ENCODE measurements around the gene TPMT.
"Not testable (repeated sequence)": the region's sequence is repeated elsewhere in the genome, so short reads cannot be mapped to it uniquely, and the experiment has no call there.

Gene TPMT
- total RNA-seq = 6.2 reads per million, percentile 23 among the genes with 10 or more reads in this experiment

DNA sequence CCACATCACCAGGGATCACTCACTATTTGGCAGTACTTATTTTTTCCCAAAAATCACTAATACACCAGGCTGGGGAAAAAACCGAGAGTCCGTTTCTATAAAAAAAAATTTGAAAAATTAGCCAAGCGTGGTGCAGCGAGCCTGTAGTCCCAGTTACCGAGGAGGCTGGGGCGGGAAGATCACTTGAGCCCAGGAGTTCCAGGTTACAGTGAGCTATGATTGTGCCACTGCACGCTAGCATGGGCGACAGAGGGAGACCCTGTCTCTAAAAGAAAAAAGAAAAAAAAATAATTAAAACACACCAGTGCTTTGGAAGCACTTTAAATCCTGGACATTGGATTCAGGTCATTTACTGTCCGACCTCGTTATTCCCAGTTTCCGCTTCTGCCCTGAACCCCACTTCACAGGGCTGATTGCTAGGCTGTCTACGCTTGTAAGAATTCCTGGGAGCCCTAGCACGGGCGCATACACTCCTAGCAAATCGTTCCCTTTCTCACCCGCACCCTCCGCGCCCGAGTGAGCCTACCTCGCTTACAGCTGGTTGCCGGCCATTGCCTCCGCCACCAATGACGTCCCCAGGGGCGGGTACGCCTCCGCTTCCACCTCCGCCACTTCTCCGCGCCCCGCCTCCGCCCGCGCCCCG, at the start of gene TPMT:
Gene TPMT (minus strand): TSS at position 571 of the 643 bp plus-strand sequence. CDS start 5,950 bp downstream, outside the sequence.
- no peak for DNase-seq

DNA sequence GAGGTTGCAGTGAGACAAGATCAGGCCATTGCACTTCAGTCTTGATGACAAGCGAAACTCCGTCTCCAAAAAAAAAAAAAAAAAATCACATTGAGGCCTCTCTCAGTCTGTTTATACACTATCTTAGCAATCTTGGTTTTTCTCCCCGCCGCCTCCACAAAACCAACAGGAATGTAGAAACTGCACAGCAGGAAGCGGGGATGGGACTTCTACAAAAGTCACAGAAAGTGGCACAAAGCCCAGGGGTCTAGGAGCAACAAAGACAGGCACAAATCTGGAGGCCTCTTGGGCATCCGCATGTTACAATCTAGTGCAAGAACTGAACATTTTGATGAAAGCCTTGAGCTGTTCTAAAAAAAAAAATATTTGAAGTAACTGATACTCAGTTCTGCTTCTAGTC, 48.9 kb upstream of the TPMT start:
- DNase-seq = no peak

DNA sequence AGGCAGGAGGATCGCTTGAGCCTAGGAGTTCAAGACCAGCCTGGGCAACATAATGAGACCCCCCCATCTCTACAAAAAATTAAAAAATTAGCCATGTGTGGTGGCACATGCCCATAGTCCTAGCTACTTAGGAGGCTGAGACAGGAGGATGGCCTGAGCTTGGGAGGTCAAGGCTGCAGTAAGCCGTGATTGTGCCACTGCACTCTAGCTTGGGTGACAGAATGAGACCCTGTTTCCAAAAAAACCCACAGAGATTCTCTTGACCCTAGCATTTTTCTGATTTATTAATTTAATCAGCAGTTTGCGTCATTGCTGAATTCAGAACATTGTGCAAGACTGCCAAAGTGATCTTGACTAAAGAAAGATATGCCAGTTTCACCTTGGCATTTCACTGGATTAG, 37.1 kb upstream of the TPMT start:
- no peak for DNase-seq

DNA sequence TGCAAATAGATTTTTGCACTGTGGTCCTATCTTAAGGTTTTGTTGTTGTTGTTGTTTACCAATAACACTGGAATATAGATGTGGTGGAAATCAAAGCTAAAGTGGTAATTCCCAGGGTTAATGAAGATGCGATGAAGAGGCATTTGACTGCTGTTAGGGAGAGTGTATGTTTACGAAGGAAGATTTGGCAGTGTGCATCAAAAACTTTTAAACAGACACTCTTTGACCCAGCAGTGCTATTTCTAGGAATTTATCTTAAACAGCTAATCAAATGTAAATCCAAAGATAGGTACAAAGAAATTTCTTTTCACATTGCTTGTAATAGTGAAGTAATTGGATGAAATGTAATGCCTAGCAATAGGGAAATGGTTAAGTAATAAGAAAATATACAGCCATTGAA, 34.3 kb upstream of the TPMT start:
- no peak for DNase-seq

DNA sequence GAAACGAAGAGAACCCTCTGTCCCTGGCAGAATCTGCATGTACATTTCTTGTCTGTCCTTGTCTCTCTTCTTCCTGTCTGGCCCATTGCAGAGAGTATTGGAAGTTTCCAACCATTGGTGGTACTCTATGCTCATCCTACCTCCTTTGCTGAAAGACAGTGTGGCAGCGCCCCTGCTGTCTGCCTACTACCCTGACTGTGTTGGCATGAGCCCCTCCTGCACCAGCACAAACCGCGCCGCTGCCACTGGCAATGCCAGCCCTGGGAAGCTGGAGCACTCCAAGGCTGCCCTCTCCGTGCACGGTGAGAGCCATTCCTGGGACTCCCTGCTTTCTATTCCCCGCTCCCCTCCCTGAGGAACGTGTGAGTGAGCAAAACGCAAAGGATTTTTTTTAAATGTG, 32.8 kb upstream of the TPMT start:
- DNase-seq = no peak

DNA sequence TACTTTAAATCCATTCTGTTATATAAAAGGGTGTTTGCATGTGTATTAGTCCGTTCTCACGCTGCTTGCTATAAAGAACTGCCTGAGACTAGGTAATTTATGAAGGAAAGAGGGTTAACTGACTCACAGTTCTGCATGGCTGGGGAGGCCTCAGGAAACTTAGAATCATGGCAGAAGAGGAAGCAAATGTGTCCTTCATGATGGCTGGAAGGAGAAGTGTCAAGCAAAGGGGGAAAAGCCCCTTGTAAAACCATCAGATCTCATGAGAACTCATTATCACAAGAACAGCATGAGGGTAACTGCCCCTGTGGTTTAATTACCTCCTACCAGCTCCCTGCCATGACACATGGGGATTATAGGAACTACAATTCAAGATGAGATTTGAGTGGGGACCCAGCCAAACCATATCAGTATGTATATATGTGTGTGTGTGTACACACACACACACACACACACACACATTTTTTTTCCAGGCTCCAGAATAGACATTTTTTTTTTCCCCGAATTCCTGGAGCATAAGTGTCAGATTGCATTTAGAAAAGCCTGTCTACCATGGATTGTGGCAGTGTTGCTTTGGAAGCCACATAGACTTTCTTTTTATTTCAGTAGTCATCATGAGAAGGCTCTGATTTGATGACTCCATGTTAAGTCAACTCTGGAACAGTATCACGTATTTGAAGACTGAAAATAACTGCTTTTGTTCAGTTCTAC, 31.8 kb upstream of the TPMT start:
- DNase-seq = no peak

DNA sequence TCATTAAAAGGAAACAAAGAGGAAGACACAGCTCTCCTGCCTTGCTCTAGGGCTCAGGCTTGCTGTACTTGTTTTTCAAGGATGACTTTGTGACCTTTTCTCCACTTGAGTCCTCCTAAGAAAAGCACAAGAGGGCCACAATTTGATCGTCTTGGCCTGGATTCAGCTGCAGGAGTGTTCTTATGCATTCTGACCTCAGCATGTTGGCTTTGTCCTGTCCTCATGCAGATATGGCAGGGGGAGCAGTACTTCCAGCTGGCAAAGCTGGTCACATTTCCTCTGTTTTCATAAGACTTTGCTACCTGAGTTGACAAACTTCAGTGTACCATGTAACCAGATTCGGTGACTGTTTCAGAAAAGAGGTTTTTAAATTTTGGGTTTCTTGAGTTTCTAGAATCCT, 31.2 kb upstream of the TPMT start:
- DNase-seq = no peak

DNA sequence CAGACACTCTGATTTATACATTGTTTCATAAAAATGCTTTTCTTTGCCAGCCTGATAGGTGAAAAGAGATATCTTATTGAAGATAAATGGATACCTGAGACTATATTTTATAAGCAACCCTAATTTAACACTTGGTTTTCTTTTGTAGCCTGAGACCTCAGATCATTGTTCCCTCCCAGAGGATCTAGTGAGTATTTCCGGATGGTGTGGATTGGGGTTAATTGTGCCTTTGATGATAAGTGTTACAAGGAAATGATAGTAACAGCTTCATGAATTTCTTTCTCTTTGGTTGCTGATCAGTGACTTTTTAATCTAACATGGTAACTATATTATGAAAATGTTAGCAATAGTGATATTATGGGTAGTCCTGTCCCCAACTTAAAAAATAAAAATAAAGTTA, 30.7 kb upstream of the TPMT start:
- DNase-seq = no peak

DNA sequence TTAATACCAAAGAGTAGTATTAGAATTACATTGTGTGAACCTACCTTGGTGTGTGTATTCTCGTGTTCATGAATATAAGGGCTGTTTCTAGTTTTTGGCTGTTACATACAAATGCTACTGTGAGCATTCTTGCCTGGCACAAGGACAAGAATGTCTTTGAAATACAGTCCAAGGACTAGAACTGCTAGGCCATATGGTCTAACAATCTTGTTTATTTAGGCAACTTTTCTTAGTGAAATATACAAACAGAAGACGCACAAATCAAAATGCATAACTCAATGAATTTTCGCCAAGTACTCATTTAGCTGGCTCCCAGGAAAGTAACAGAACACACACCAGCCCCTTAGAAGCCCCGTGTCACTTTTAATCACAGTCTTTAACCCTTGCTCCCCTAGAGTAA, 28.9 kb upstream of the TPMT start:
- no peak for DNase-seq

DNA sequence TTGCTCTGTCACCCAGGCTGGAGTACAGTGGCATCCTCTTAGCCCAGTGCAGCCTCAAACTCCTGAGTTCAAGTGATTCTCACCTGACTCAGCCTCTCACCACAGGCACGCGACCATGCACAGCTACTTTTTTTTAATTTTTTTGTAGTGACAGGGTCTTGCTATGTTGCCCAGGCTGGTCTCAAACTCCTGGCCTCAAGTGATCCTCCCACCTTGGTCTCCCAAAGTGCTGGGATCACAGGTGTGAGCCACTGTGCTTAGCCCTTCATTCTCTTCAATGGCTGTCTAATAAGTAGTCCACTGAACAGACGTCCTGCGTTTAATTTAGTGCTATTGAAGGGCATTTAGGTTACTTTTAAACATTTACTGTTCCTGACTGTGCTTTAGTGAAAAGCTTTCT, 27.7 kb upstream of the TPMT start:
- DNase-seq = no peak

DNA sequence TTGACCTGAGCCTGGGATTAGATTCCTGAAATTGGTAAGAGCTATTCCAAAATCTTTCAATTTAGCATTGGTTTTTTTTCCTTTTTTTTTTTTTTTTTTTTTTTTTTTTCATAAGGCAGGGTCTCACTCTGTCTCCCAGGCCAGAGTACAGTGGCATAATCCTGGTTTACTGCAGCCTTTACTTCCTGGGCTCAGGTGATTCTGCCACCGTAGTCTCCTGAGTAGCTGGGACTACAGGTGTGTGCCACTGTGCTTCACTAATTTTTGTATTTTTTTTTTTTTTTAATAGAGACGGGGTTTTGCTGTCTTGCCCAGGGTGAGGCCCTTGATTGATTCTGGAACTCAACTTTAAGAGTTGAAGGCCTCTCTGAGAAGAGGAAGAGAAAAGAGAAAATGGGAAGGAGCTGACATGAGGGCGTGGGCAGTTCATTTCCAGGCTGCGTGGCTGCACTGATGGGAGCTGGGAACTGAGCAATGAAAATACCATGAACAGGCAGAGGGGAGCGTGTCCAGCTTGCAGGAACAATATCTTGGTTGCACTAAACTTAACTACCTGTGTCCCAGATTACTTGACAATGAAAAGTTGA, 25.0 kb upstream of the TPMT start:
- DNase-seq = no peak

DNA sequence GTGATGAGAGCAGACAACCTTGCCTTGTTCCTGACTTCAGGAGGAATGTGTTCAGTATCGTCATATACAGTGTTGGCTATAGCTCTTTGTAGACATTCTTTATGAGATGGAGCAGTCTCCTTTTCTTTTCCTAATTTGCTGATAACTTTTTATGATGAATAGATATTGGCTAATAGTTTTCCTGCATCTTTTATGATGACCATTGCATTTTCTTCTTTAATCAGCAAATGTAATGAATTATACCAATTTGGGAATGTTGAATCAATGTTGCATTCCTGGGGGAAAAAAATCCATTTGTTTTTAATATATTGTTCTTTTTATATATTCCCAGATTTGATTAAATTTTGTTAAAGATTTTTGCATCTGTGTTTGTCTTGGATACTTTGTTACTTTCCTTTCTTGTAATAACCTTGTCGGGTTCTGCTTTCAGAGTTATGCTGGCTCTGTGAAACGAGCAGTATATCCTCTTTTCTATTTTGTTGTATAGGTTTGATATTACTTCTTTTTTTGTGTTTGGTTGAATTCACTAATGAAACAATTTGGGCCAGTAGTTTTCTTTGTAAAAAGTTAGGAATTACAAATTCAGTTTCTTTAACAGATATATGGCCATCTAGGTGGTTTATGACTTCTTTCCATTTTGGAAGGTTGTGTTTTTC, 24.2 kb upstream of the TPMT start:
- no peak for DNase-seq

DNA sequence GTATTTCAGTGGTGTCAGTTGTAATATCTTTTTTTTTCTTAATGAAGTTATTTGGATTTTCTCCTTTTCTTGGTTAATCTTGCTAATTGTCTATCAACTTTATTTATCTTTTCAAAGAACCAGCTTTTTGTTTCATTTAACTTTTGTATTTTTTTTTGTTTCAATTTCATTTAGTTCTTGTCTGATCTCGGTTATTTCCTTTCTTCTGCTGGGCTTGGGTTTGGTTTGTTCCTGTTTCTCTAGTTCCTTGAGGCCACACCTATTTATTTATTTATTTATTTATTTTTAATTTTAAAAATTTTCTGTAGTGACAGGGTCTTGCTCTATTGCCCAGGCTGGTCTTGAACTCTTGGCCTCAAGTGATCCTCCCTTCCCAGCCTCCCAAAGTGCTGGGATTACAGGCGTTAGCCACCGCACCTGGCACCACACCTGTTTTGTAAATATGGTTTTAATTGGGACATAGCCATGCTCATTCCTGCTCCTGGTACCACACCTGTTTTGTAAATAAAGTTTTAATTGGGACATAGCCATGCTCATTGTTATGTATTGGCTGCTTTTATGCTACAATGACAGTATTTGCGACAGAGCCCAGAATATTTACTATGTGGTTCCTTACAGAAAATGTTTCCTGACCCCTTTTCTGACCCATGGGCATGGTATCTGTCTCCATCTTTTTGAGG, 22.5 kb upstream of the TPMT start:
- no peak for DNase-seq

DNA sequence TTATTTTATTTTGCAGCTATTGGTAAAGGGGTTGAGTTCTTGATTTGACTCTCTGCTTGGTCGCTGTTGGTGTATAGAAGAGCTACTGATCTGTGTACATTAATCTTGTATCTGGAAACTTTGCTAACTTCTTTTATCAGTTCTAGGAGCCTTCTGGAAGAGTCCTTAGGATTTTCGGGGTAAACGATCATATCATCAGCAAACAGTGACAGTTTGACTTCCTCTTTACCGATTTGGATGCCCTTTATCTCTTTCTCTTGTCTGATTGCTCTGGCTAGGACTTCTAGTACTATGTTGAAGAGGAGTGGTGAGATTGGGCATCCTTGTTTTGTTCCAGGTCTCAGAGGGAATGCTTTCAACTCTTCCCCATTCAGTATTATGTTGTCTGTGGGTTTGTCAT, 21.3 kb upstream of the TPMT start:
- not testable (repeated sequence) for DNase-seq

DNA sequence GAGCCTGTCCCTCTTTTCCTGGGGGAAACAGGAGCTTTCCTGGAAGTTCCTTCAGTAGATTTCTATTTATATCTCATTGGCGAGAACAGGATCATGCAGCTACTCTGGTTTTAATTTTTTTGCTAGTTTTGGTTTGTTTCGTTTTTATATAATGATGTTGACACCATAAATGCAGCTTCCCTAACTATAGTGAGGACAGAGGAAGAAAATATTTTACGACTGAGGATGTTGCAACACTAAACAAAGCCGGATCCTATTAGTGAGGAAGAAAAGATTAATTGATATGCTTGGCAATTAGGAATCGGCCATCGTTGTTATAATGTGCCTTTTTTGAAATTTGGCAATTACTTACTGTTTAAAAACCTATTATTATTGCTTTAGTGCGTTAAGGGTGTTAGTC, 17.0 kb upstream of the TPMT start:
- DNase-seq = no peak

DNA sequence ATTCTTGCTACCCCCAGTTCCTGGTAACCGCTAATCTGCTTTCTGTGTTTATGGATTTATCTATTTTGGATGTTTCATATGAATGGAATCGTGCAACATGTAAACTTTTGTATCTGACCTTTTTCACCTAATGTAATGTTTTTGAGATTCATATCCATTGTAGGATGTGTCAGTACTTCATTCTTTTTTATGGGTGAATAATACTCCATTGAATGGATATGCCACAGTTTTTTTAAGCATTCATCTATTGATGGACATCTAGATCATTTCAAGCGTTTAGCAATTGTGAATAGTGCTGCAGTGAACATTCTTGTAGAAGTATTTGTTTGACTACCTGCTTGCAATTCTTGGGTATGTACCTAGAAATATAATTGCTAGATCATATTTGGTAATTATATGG, 13.4 kb upstream of the TPMT start:
- no peak for DNase-seq

DNA sequence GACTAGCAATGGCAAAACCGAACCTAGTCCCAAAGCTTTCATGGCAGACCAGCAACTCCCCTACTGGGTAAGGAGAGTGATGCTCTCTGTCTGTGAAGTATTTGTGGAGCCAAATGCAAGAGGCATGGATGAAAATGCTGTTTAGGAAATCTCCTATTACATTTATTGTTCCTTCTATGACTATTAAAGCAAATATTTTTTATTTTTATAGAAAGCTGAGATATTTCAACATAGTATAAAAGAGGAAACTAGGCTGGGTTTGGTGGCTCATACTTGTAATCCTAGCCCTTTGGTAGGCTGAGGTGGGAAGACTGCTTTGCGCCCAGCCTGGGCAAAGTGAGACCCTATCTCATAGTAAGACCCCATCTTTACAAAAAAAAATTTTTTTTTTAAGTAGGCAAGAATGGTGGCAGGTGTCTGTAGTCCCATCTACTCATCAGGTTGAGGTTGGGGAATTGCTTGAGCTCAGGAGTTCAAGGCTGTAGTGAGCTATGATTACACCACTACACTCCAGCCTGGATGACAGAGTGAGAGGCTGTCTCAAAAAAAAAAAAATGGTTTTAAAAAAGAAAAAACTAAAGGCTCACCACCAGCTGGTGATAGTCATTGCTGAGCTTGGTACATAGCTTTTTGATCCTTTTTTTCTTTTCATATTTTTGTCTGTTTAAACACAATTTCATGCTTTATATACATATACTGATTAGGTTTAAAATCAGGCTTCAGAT, 11.6 kb upstream of the TPMT start:
- DNase-seq = no peak

DNA sequence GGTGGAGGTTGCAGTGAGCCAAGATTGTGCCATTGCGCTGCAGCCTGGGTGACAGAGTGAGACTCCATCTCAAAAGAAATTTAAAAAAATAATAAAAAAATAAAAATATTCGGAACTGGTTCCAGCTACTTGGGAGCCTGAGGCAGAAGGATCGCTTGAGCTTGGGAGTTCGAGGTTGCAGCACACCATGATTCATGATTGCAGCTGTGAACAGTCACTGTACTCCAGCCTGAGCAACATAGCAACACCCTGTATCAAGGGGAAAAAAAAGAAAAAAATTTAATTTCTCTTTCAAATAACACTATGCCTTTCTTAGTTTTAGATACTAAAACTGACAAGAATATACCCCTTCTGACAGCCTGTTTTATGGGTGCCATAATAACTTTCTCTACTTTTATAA, 10.9 kb upstream of the TPMT start:
- DNase-seq = no peak

DNA sequence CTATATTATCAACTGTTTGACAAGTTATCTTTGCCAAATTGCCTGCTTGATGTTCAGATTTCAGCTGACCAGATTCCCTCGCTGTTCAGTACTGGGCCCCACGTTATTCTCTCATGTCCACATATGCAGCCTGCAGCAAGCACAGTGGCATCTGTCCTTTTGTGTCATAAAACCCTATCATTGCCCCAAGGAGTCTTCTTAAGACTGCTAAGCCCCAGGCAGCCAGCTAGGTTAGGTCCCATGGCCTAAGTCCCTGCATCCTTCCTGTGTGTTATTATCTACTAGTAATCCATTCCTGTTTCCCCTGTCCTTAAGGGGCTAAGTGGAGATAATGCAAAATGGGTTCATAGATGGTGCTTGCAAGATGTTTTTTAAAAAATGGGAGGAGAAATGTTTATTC, 7.5 kb upstream of the TPMT start:
- DNase-seq = no peak

DNA sequence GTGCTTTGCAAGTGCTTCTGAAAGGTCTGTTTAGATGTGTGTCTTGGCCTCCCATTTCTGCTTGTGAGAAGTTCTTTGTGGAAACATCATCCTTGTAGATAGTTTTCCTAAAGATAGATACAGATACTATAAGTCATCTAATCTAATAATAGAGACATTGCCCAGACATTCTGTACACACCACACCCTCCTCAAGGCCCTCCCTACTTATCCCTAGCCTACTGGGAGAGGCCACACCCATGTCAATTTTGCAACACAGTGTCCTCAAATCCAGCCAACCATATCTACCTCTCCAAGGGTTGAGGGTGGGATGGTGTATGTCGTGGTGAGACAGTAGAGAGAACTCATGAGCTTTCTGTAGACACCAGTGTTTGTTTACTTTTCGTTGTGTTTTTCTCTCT, 6.6 kb upstream of the TPMT start:
- no peak for DNase-seq

DNA sequence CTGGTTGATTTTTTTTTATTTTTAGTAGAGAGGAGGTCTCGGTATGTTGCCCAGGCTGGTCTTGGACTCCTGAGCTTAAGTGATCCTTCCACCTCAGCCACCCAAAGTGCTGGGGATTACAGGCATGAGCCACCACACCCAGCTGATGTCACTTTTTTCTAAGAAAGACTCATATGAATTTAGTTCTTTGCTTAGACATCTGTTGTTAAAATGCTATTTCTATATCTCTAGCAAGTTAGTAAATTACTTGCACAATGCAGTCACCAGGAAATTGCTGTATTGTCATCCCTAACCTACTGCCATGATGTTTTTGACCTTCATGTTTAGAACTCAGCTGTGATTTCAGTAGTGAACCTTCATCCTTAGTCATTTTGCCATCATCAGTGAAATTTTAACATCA, 6.0 kb upstream of the TPMT start:
- no peak for DNase-seq

DNA sequence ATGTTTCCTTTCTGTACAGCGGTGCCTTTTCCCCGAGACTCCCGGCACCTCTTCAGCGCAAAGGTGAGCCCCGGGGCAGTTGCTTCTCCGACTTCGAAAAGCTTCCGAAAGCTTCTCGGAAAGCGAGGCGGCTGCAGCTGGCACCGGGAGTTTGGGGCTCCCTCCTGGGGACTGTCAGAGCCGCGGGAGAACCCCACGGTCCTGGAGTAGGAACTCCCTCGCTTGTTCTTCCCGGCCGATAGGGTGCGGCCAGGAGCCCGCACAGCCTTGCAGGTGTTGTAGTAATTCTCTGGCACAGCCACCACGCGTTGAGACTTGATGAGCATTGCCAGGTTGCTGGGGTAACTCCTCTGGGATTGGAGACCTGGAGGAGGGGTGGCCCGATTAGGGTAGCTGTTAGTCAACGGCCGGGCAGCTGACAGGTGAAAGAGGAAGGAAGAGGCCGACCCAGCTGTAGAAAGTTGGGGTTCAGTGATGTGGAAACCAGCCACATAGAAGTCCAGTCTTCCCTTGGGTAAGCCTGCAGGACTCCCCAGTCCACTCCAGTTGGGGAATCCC, 1.1 kb upstream of the TPMT start:
- DNase-seq = peak; percentile 32
